HFF-Myc (cell line): ENCODE data around the gene KRT32.

Experiments used
- DNase-seq: peaks from one replicate; pipeline ENCODE4 v3.0.0-alpha.2; 2011; ENCODE audit warnings: low read depth; ENCODE audit errors: extremely low read depth
- H3K4me3 ChIP-seq: replicated peaks from 2 replicates; pipeline ENCODE4 v1.5.1; 2011; ENCODE audit warnings: low read depth, mild to moderate bottlenecking, control low read depth, low read length
- TF ChIP-seq, protein P1 (sequence below): IDR thresholded peaks from 2 replicates; pipeline ENCODE4 v1.5.1; 2012; ENCODE audit warnings: mild to moderate bottlenecking, low read depth, low read length, control low read depth; ENCODE audit errors: missing control alignments

The KRT32 gene

DNA sequence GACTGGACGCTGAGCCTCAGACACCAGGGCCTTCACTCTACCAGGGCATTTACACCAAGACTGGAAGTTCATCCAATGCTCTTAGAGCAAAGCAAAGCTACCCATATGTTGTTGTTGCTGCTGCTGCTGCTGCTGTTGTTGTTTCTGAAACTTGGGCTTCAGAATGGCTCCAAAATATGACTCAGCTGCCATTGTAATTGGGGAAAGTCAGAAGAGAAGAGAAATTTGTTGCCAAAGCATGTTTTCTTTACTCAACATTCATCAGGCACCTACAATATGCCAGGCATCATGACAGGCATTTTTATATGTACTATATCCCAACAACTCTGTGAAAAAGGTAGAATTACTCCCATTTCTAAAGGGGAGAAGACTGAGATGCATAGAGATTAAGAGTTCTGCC lies 11.9 kb downstream of the KRT32 start:
- DNase-seq, result no peak
- H3K4me3 ChIP-seq, result no peak overlapping the region
- TF ChIP-seq, protein P1, sequence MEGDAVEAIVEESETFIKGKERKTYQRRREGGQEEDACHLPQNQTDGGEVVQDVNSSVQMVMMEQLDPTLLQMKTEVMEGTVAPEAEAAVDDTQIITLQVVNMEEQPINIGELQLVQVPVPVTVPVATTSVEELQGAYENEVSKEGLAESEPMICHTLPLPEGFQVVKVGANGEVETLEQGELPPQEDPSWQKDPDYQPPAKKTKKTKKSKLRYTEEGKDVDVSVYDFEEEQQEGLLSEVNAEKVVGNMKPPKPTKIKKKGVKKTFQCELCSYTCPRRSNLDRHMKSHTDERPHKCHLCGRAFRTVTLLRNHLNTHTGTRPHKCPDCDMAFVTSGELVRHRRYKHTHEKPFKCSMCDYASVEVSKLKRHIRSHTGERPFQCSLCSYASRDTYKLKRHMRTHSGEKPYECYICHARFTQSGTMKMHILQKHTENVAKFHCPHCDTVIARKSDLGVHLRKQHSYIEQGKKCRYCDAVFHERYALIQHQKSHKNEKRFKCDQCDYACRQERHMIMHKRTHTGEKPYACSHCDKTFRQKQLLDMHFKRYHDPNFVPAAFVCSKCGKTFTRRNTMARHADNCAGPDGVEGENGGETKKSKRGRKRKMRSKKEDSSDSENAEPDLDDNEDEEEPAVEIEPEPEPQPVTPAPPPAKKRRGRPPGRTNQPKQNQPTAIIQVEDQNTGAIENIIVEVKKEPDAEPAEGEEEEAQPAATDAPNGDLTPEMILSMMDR, result no peak

DNA sequence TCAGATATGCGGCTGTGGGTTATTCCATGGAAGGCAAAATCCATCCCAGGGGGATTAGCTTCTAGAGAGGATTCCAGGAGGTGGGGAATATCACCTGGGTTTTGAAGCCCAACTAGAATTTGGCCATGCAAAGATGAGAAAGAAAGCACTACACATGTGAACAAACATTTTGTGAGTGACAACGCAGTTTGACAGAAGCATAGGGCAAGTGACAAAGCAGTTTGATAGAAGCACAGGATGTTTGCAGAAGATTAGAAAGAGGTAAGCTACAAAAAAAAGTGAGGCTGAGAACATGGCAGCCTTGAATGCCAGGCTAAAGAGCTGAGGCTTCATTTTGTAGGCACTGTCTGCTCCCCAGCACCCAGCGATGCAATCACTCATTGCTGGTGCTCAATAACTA lies 14.1 kb downstream of the KRT32 start:
- no peak overlapping the region for H3K4me3 ChIP-seq
- TF ChIP-seq, protein P1, result no peak
- no peak for DNase-seq

DNA sequence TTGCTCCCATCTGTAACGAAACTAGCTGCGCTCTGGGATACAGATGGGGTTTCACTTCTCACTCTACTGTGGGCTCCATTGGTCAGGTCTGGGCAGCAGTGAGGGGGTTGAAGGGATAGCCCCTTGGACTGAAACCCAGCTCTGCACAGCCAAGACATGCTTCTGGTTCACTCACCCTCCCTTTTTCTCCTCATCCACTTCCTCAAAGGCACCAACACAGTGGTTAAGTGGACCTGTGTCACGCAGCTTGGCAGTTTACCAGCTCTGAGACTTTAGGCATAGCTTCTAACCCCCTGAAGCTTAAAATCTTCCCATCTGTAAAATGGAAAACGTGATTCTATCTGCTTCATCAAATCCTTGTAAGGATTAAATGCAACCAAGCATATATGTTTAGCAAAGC lies 14.9 kb downstream of the KRT32 start:
- DNase-seq, result no peak
- no peak overlapping the region for H3K4me3 ChIP-seq
- TF ChIP-seq, protein P1, result no peak

- H3K4me3 ChIP-seq, result no peak overlapping the region
- TF ChIP-seq, protein P1, result no peak
- DNase-seq, result no peak
Observed at GRCh38 chr17:41451154-41451728, 15.9 kb downstream of the KRT32 start.

GRCh38 chr17:41449008-41449407 lies 18.2 kb downstream of the KRT32 start:
- no peak overlapping the region for H3K4me3 ChIP-seq
- DNase-seq, result no peak
- TF ChIP-seq, protein P1, result no peak

- TF ChIP-seq, protein P1, result no peak
- H3K4me3 ChIP-seq, result no peak overlapping the region
- no peak for DNase-seq
Observed at GRCh38 chr17:41448506-41448905, 18.7 kb downstream of the KRT32 start.

DNA sequence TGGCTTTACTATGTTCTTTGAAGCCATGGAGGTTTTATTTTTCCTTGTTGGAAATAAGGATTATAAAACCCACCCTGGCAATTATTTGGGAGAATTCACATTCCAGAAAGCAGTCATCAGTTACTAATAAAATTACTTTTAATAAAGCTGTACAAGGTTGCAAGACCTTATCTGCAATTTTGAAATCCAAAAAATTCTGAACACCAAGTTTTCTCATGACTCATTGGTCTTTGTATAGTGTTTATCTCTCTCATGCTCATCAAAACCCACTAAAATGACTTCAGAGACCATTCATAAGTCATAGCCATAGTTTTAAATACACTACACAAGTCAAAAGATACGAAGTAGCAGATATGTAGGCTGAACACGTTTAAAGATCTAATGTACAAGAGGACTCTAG lies 20.4 kb downstream of the KRT32 start:
- no peak for DNase-seq
- TF ChIP-seq, protein P1, result no peak
- H3K4me3 ChIP-seq, result no peak overlapping the region
